ENCODE data around the gene SIGLEC1.

SIGLEC1 gene

GRCh38 chr20:3686421-3686820 lies 26.0 kb downstream of the SIGLEC1 start:
- TF ChIP-seq CTCF (IDR thresholded peaks at IDR 0.05; ENCODE audit: low read depth, low read length) = no peak
- no peak overlapping the region for H3K4me3 ChIP-seq (ENCODE audit: low read depth, low read length)

- TF ChIP-seq CTCF (IDR thresholded peaks at IDR 0.05; ENCODE audit: low read depth, low read length) = no peak
- no peak overlapping the region for H3K4me3 ChIP-seq (ENCODE audit: low read depth, low read length)
Observed at GRCh38 chr20:3685341-3685740, 27.1 kb downstream of the SIGLEC1 start.

- TF ChIP-seq CTCF (IDR thresholded peaks at IDR 0.05; ENCODE audit: low read depth, low read length) = no peak
- H3K4me3 ChIP-seq (ENCODE audit: low read depth, low read length) = peak within 1 kb of the TSS; percentile 71
Observed at GRCh38 chr20:3681931-3682781, 30.2 kb downstream of the SIGLEC1 start, which contains the start of gene ADAM33. ADAM33 (minus strand) TSS chr20:3682010; CDS start chr20:3682004, 6 bp downstream.

GRCh38 chr20:3681352-3681930 lies 31.0 kb downstream of the SIGLEC1 start:
- peak overlapping the region; percentile 71 for H3K4me3 ChIP-seq (ENCODE audit: low read depth, low read length)
- no peak for TF ChIP-seq CTCF (IDR thresholded peaks at IDR 0.05; ENCODE audit: low read depth, low read length)

GRCh38 chr20:3680701-3681351 lies 31.6 kb downstream of the SIGLEC1 start:
- TF ChIP-seq CTCF (IDR thresholded peaks at IDR 0.05; ENCODE audit: low read depth, low read length) = no peak
- peak overlapping the region; percentile 71 for H3K4me3 ChIP-seq (ENCODE audit: low read depth, low read length)

- TF ChIP-seq CTCF (IDR thresholded peaks at IDR 0.05; ENCODE audit: low read depth, low read length) = no peak
- peak overlapping the region; percentile 71 for H3K4me3 ChIP-seq (ENCODE audit: low read depth, low read length)
Observed at GRCh38 chr20:3679749-3680700, 32.4 kb downstream of the SIGLEC1 start.
